DMS153 (cell line): ENCODE data around the gene IL6R.

Experiments used
- DNase-seq: peaks from one replicate; lab custom pipeline; 2025; lab: John Stamatoyannopoulos, UW

IL6R gene

DNA sequence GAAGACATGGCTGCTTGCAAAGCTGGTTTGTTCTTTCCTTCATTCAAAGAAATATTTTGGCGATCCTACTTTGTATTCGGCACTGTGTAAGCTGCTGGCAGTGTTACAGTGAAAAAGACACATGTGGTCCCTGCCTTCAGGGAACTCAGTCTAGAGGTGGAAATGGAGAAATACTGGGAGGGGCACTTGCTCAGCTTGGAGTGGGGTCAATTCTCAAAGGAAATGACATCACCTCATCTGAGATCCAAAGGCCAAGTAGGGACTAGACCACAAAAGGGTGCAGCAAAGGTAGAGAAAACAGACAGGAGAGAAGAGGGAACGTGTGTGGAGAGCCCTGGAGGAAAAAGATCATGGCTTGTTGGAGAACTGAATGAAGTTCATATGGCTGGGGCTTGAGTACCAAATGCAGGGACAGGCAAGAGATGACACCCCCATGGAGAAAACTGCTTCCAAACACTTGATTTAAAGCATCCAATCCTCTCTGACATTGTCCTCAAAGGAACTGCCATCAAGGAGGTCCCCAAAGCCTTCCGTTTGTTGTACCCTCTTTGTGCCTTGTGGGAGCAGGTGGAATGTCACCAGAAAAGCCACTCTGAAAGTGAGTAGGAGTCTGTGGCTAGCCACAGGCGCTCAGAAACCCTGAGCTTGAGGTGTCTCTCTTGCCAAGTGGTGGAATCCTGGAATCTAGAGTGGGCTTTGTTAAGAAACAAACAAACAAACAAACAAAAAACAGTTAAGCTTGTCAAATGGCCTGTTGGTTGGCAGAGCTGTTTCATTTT lies 48.6 kb downstream of the IL6R start:
- DNase-seq, result peak; percentile 15

DNA sequence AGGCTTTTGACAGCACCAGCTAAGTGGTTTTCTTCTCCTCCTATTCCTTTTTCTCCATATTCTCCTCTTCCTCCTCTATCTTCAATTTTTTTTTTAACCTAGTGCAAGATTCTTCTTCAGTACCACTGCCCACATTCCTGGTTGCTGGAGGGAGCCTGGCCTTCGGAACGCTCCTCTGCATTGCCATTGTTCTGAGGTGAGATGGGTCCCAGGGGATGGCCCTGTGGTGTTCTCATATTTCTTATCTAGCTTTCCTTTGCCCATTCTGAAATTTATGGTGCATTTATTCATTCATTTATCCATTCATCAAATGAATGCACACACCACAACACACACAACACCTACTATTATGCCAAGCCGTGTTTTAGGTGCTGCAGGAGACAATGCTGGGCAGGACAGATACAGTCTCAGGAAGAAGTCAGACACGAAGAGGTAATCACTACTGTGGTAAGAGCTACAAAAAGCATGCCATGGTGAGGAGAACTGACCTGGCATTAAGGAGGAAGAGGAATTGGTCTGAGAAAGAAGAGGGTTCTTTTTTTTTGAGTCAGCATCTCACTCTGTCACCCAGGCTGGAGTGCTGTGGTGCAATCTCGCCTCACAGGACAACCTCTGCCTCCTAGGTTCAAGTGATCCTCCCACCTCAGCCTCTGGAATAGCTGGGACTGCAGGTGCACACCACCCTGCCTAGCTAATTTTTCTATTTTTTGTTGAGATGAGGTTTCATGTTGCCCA lies 49.4 kb downstream of the IL6R start:
- peak; percentile 57 for DNase-seq

DNA sequence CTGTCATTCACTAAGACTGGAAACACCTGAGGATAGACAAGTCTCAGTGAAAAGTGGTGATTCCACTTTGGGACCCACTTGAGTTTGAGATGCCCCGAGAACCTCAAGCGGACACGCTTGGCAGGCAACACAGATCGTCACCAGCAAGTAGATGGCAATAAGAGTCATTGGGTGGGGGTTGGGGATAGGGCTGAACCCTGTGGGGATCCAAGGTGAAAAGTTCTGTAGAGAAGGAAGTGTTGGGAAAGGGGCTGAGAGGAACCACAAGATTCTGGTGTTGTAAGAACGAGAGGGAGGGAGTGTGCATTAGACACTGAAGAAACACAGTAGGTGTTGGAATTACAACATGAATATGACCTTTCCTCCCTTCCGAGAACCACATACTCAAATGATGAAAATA lies 51.5 kb downstream of the IL6R start:
- DNase-seq, result no peak

DNA sequence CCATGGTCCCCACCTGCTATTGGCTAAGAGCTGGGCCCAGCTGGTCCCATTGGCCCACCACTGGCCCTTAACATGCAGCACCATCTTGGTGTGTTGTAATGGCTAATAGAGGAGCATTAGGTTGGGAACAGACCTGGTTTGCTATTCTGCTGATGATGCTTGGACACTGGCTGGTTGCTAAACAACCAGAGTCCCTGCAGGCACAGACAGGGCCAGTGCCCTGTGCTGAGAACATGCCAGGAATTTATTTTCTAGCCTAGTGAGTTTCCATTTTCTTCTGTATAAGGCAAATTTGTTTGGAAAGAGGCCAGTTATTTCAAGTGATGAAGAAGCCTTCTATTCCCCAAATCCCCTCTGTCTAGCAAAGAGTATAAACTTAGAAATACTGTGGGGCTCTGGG lies 53.9 kb downstream of the IL6R start:
- DNase-seq, result no peak

DNA sequence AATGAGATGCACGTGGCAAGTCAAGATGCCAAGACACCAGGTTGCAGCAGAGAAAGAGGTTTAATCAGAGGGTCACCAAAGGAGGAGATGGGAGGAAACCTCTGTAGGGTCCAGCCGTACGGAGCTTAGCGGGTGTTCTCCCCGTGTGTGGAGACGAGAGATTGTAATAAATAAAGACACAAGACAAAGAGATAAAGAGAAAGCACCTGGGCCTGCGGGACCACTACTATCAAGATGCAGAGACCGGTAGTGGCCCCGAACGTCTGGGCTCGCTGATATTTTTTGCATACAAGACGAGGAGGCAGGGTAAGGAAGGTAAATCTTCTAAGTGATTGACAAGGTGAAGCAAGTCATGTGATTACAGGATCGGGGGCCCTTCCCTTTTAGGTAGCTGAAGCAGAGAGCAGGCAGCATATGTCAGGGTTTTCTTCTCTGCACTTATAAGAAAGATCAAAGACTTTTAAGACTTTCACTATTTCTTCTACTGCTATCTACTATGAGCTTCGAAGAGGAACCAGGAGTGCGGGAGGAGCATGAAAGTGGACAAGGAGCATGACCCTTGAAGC lies 55.6 kb downstream of the IL6R start:
- DNase-seq, result no peak

DNA sequence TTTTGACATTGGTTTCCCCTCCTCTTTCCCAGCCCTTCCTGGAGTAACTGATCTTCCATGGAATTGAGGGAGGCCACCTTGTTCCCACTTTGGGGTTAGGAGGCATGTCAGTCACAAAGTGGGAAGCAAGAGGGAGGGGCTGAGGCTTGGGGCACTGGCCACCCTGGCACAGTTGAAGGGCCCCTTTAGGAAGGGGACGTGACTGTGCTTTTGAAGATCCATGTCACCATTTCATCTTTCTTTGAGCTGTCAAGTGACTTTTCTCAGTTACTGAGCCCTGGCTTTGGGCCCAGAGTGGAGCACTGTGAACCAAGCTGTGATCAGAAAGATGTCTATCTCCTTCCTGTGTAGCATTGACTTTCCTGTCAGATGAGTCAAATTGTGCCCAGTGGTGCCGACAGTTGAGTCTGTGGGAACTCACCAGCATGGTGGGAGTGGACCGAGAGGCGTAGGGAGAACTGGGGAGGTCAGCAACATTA lies 58.4 kb downstream of the IL6R start:
- no peak for DNase-seq

DNA sequence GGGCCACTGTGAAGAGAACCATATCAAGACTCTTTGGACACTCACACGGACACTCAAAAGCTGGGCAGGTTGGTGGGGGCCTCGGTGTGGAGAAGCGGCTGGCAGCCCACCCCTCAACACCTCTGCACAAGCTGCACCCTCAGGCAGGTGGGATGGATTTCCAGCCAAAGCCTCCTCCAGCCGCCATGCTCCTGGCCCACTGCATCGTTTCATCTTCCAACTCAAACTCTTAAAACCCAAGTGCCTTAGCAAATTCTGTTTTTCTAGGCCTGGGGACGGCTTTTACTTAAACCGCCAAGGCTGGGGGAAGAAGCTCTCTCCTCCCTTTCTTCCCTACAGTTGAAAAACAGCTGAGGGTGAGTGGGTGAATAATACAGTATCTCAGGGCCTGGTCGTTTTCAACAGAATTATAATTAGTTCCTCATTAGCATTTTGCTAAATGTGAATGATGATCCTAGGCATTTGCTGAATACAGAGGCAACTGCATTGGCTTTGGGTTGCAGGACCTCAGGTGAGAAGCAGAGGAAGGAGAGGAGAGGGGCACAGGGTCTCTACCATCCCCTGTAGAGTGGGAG lies 60.6 kb downstream of the IL6R start:
- no peak for DNase-seq

DNA sequence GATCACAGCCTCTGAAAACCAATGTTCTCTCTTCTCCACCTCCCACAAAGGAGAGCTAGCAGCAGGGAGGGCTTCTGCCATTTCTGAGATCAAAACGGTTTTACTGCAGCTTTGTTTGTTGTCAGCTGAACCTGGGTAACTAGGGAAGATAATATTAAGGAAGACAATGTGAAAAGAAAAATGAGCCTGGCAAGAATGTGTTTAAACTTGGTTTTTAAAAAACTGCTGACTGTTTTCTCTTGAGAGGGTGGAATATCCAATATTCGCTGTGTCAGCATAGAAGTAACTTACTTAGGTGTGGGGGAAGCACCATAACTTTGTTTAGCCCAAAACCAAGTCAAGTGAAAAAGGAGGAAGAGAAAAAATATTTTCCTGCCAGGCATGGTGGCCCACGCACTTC lies 61.1 kb downstream of the IL6R start:
- no peak for DNase-seq

DNA sequence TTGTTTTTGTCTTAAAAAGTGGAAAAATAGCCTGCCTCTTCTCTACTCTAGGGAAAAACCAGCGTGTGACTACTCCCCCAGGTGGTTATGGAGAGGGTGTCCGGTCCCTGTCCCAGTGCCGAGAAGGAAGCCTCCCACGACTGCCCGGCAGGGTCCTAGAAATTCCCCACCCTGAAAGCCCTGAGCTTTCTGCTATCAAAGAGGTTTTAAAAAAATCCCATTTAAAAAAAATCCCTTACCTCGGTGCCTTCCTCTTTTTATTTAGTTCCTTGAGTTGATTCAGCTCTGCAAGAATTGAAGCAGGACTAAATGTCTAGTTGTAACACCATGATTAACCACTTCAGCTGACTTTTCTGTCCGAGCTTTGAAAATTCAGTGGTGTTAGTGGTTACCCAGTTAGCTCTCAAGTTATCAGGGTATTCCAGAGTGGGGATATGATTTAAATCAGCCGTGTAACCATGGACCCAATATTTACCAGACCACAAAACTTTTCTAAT lies 61.8 kb downstream of the IL6R start:
- DNase-seq, result no peak

DNA sequence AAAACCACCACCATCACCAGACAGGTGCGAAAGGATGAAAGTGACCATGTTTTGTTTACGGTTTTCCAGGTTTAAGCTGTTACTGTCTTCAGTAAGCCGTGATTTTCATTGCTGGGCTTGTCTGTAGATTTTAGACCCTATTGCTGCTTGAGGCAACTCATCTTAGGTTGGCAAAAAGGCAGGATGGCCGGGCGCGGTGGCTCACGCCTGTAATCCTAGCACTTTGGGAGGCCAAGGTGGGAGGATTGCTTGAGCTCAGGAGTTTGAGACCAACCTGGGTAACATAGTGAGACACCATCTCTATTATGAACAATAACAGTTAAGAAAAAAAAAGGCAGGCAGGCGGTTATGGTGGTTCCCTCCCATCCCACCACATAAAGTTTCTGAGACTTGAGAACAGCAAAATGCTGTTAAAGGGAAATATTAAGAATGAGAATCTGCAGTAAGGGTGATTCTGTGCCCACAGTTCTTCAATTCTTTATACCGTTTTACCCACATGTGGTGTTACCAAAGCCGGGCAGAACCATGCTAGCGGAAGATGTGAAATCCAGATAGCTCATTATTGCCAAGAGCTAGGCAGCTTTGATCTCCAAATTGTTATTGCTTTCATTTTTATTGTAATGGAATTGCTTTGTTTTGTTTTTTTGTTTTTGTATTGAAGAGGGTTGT lies 62.4 kb downstream of the IL6R start:
- no peak for DNase-seq

DNA sequence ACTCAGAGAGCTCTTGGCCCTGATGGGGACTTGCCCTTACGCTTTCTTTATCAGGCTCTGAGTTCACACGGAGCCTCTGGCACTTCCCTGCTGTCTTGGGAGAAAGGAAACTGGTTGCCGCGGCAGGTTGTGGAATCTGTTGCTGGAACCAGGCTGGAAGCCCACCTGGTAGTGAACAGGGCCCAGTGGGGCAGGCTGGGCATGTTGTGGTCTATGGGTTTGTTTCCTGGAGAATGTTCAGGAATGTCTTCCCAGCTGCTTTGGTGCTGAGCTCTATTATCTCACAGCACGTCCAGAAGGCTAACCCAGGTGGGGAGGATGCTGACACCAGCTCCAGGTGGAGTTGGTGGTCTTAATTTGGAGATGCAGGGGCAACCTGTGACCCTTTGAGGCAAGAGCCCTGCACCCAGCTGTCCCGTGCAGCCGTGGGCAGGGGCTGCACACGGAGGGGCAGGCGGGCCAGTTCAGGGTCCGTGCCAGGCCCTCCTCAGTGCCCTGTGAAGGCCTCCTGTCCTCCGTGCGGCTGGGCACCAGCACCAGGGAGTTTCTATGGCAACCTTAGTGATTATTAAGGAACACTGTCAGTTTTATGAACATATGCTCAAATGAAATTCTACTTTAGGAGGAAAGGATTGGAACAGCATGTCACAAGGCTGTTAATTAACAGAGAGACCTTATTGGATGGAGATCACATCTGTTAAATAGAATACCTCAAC lies 63.5 kb downstream of the IL6R start:
- no peak for DNase-seq

DNA sequence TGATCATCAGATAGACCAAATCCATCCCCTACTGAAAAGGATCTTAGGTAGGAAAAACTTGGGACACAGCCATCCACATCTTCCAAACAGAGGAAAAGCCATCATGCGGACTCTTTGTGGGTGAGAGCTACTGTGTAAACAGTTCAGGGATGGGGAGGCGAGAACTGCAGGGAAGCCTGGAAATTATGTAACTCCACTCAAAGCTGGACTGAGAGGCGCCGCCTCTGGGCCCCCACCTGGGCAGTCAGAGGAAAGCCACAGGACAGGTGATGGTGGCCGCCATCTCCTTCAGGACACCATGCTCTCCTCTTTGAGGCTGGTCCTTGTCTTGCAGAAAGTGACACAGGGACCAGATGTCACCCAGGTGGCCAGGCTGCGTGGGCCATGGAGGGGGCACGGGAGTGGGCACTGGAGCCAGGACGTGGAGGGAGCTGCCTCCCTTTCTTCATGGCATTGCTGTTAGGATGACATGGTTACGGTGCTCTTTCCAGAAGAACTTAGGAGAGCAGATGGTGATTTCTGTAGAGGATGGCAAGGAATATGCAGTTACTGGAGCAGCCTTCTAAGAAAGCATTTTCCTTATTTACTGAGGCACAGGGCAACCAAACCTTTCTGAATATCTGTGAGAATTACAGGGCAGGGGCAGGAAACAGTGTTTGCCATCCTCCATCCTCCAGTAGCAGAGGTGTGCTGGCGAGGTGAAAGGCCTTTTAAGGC lies 64.9 kb downstream of the IL6R start:
- peak; percentile 68 for DNase-seq

DNA sequence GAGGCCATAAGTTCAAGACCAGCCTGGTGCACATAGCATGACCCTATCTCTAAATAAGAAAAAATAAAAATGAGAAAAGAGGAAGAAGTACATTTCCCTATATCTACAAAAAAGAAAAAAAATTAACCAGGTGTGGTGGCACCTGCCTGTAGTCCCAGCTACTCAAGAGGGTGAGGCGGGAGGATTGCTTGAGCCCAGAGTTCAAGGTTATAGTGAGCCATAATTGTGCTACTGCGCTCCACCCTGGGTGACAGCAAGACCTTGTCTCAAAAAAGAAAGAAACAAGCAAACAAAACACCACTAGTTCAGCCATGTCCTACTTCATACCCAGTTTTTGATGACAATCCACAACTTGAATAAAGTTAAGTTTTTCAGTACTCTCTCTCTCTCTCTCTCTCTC lies 66.2 kb downstream of the IL6R start:
- DNase-seq, result no peak

DNA sequence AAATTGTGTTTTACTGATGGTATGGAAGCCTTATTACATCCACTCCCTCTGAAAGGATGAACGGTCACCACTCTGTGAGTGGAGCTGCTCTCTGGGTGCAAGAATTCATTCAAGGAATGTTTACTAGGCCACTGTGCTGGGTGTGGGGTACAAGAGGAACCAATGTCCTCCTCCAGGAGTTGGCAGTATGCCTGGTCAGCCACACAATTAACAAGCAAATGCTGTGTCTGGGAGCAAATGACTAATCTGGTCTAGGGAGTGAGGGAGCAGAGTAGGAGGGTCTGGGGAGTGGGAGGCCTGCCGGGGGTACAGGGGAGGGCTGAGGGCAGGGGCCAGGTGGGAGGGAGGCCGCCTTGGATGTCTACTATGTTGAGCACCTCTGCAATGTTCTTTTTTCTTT lies 69.7 kb downstream of the IL6R start:
- DNase-seq, result no peak

DNA sequence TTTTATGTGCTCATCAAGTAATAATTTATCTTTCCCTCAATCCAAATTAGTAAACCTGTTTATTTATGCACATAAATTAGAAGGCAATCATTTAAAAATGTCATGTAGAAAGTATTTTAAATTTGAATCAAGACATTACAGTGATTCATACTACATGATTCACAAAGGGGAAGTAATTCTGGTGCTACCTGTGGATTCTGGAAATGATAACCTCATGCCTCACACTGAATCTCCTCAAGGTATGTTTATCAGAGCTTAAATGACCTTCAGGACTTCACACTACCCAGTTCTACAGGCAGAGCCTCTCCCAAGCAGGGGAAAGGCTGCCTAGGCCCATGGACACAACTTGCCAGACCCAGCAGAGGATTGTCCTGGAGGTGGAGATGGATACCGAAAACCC lies 71.6 kb downstream of the IL6R start:
- no peak for DNase-seq

DNA sequence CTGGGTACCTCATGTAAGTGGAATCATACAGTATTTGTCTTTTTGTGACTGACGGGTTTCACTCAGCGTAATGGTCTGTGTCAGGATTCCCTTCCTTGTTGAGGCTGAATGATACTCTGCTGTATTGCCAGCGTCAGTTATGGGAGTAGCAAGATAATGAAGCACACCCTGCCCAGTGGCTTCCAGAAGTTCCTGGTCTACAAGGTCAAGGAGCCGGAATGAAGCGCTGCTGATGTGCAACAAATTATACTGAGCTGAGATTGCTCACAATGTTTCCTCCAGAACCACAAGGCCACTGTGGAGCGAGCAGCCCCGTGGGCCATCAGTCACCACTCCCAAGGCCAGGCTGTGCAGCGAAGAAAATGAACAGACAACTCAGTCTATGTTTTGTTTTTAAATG lies 72.9 kb downstream of the IL6R start:
- DNase-seq, result no peak

DNA sequence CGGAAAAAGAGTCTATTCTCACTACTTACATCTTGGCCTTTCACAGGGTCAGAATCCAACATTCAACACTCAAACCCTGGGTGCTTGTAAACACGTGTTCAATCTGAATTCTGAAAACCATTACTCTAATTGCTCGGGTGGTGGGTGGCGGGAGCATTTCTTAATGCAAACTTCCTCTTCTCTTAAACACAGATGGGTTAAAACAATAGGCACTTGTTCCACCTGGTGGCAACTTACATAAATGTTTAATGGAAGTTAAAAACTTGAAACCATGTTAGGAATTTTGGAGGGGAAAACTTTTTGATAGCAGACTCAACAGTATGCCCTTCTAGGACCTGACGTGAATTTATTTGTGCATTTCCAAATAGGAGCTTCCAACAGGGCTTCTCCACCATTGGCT lies 73.5 kb downstream of the IL6R start:
- DNase-seq, result no peak

DNA sequence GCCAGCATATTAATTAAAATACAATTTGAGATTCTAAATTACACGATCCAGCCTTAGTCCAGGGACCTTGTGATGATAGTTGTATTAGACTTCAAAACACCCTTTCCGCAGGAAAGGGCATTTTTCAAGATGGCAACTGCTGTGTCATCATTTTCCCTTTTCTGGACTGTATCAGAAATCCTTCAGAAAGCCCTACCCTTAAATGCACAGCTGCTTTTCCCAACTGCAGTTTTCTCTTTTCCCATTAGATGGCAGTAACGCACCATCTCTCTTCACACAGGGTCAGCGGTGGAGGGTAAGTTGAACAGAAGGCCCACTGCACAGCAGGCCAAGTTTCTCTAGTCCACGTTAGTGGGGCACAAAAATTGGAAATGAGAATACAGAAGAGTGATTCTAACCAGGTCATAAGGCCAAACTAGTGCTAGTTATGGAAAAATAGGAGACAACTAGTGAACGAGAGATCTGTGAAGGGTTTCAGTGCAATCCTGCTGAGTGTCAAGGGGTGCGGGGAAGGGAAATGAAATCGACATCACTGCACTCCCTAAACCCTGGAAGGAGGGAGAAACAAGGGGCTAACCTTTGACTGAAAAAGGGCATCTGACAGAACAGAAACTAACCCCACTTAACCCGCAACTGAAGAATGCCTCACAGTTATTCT lies 74.8 kb downstream of the IL6R start:
- peak; percentile 80 for DNase-seq

DNA sequence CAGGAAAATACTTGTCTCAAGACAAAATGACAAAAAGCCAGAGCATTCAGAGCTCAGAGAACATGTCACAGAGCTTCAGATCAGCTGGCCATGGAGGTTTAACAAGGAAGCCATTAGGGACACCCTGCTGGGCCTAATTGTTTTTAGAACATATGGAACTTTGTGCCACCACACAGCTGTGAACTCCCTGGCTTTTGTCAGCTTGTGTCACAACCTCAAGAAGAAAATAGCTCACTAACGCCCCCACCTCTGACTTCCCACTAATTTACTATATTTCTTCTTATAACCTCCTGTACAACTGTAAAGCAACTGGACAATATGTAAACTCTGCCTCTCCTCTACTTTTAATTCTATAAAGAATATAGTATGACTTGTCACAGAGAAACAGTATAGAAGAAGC lies 75.9 kb downstream of the IL6R start:
- DNase-seq, result no peak
